HCEC 1CT (cell line): ENCODE results near the gene RHBDL2.
"Not testable (repeated sequence)": the region's sequence is repeated elsewhere in the genome, so short reads cannot be mapped to it uniquely, and the experiment has no call there.

Experiments used
- DNase-seq: peaks from one replicate; pipeline ENCODE4 v3.0.0-alpha.2; 2017

The RHBDL2 gene, protein sequence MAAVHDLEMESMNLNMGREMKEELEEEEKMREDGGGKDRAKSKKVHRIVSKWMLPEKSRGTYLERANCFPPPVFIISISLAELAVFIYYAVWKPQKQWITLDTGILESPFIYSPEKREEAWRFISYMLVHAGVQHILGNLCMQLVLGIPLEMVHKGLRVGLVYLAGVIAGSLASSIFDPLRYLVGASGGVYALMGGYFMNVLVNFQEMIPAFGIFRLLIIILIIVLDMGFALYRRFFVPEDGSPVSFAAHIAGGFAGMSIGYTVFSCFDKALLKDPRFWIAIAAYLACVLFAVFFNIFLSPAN

GRCh38 chr1:38941527-38942019, at the start of gene RHBDL2:
RHBDL2 (minus strand) TSS chr1:38941830; CDS start chr1:38919212, 22,618 bp downstream.
- DNase-seq = peak; percentile 9

- DNase-seq = peak; percentile 96
Measured at GRCh38 chr1:38990738-38991637, 49.4 kb upstream of the RHBDL2 start, which contains the start of gene AKIRIN1. AKIRIN1 (plus strand) TSS chr1:38991276; CDS start chr1:38991381, 105 bp downstream.

GRCh38 chr1:38990386-38990737, 48.7 kb upstream of the RHBDL2 start:
- peak; percentile 32 for DNase-seq

DNA sequence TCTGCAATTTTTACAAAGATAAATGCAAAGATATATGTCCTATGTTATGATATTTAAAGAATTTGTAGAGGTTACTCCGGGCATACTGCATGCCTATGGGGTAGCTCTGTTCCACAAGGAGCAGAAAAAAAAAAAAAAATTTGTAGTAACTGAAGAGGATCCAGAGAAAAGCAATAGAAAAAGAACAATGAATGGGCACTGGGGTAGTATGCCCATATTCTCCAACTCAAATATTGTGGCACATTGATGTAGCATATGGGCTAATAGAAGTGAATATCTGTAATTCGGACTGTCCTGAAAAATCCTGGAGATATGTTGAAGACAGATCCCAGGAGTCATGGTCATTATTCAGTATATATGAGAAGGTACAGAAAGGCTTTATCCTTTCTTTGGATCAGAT, 48.3 kb upstream of the RHBDL2 start:
- DNase-seq = no peak

DNA sequence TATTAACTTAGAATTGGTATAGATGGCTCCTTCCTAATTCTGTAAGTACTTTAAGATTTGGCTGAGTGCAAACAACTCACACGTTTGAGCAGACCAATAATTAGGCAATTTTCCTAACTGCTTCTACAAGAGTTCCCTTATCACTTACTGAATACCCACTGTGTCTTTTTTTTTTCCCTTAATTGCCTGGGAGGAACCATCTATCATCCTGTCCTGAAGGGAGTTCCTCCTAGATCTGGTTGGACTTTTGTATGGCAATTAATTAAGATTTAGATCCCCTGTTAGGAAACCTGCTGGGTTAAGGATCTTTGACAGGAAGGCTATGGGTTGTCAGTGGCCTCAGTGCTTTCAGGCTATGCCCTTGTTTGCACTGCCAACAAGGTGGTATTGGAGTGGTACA, 37.8 kb upstream of the RHBDL2 start:
- not testable (repeated sequence) for DNase-seq

- DNase-seq = not testable (repeated sequence)
Measured at GRCh38 chr1:38978245-38978542, 36.6 kb upstream of the RHBDL2 start.

DNA sequence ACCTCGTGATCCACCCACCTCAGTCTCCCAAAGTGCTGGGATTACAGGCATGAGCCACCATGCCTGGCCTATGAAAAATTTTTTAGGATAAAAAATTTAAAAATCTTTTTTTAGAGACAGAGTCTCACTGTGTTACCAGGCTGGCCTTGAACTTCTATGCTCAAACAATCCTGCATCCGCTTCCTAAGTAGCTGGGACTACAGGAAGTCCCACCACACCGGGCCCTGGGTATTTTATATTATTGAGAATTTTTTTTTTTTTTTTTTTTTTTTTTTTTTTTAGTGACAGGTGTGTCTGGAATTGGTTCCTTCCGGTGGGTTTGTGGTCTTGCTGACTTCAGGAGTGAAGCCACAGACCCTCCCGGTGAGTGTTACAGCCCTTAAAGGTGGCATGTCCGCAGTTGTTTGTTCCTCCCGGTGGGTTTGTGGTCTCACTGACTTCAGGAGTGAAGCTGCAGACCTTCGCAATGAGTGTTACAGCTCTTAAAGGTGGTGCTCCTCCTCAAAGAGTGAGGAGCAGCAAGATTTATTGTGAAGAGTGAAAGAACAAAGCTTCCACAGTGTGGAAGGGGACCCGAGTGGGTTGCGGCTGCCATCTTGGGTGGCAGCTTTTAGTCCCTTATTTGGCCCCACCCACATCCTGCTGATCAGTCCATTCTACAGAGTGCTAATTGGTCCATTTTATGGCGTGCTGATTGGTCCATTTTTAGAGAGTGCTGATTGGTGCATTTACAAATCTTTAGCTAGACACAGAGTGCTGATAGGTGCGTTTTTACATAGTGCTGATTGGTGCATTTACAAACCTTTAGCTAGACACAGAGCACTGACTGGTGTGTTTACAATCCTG, 36.0 kb upstream of the RHBDL2 start:
- not testable (repeated sequence) for DNase-seq

DNA sequence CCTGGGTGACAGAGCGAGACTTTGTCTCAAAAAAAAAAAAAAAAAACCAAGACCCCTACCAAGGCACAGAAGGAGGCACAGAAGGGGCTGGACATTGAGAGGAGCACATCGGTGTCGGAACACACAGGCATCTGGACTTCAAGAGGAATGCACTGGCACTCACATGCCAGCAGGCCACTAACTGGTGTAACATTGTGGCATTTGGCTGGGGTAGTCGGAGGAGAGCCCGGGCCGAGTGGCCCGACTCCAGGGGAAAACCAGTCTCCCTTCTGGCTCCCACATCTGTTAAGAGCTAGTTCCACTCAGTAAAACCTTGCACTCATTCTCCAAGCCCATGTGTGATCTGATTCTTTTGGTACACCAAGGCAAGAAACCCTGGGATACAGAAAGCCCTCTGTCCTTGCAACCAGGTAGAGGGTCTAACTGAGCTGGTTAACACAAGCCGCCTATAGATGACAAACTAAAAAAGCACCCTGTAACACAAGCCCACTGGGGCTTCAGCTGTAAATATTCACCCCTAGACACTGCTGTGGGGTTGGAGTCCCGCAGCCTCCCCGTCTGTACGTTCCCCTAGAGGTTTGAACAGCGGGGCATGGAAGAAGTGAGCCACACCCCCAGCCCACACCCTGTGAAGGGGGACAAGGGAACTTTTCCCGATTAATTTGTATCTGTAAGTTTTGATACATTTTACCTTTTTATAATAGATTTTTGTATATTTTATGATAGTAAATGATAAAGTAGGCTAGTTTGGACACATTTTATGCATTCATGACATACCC, 32.2 kb upstream of the RHBDL2 start:
- no peak for DNase-seq

GRCh38 chr1:38973145-38973544, 31.5 kb upstream of the RHBDL2 start:
- not testable (repeated sequence) for DNase-seq

DNA sequence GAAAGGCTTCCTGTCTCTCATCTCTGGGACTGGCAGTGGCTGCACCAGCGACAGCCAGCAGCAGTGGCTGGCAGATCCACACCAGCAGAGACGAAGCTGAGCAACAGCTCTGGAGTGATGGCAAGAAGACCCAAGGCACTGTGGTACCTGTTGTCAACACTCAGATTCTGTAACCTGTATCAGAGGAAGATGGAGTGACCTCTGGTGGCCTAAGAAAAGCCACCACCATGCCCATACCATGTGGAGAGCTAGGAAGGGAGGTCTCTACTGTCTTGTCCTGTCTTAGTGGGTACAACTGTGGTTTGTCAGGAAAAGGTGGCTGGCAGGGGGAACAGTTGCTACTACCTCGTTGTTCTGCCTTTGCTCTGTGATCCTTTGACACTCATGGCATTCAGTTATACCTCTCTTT, 22.5 kb upstream of the RHBDL2 start:
- DNase-seq = no peak

DNA sequence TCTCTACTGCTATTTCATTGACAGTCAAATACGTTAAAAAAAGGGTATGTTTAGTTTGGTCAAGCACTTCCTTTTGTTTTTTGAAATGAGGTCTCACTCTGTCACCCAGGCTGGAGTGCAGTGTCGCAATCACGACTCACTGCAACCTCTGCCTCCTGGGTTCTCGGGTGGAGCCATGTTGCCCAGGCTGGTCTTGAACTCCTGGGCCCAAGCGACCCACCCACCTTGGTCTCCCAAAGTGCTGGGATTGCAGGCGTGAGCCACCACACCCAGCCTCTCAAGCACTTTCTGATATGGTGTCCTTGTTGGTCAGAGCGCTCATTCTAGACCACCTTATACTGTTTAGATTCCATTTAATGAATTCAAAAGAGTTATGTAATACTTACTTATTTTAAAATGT, 20.9 kb upstream of the RHBDL2 start:
- peak; percentile 48 for DNase-seq

- DNase-seq = peak; percentile 85
Measured at GRCh38 chr1:38962113-38962512, 20.5 kb upstream of the RHBDL2 start.

GRCh38 chr1:38958967-38959366, 17.3 kb upstream of the RHBDL2 start:
- DNase-seq = peak; percentile 30

GRCh38 chr1:38953433-38953860, 11.8 kb upstream of the RHBDL2 start:
- no peak for DNase-seq

GRCh38 chr1:38950553-38950952, 8.9 kb upstream of the RHBDL2 start:
- no peak for DNase-seq

GRCh38 chr1:38944547-38944946, 2.9 kb upstream of the RHBDL2 start:
- DNase-seq = no peak

DNA sequence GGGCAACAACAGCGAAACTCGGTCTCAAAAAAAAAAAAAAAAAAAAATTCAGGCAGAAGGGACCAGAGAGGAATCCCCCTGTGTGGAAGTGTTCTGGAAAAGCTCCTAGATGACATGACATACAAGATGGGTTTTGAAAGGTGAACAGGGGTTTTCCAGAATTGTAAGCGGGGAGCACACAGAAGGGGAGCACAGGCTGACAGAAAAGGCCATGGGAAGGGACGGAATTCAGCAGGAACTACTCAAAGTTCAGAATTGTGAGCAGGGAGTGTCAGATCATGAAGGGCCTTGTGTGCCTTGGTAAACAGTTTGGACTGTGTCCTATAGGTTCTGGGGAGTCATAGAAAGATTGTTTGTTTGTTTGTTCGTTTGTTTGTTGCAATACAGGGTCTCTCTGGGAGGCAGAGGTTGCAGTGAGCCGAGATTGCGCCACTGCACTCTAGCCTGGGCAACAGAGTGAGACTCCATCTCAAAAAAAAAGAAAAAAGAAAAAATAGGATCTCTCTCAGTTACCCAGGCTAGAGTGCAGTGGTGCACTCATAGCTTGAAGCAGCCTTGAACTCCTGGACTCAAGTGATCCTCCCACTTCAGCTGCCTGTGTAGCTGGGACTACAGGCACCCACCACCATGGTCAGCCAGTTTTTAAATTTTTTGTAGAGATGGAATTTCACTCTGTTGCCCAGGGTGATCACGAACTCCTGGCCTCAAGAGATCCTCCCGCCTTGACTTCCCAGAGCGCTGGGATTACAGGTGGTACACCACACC, 1.2 kb upstream of the RHBDL2 start:
- DNase-seq = no peak

DNA sequence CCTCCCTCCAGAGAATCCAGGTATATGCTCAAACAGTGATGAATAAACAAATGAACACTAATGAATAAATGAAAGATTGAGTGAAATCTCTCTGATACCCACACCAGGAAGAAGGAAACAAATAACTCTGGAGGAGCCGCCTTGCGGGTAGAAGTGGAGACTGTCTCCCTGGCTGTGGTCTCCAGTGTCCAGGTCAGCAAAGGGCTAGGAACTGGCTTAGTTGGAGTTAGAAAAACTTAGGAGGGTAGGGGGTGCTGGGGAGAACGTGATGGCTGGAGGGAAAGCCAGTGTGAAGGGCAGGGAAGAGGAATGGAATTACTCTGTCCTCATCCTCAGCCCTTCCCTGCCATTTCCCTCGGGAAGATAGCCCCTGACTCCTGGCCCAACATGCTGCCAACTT, 537 bp downstream of the RHBDL2 start:
- DNase-seq = no peak

DNA sequence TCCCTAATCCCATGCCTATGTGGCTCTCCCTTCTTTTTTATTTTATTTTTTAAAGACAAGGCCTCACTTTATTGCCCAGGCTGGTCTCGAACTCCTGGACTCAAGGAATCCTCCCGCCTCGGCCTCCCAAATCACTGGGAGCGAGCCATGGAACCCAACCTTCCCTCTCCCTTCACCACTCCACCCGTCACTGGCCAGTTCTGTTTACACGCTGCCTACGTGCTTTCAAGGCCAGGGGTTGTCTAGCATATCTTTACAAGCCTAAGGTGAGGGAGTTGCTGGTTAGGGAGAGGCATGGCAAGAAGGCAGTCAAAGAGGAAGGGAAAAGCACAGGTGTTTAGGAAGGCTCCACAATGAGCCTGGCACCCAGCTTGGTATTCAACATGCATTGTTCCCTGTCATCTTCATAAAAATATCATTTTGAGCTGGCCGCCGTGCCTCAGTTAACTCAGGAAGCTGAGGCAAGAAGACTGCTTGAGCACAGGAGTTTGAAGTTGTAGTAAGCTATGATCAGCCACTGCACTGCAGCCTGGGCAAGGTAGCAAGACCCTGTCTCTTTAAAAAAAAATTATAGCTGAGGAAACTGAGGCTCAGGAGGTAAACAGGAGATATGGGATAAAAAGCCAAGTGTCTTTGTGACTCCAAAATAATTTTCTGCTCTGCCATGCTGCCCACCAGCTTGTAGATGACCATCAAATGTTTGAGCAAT, 1.1 kb downstream of the RHBDL2 start:
- DNase-seq = no peak

DNA sequence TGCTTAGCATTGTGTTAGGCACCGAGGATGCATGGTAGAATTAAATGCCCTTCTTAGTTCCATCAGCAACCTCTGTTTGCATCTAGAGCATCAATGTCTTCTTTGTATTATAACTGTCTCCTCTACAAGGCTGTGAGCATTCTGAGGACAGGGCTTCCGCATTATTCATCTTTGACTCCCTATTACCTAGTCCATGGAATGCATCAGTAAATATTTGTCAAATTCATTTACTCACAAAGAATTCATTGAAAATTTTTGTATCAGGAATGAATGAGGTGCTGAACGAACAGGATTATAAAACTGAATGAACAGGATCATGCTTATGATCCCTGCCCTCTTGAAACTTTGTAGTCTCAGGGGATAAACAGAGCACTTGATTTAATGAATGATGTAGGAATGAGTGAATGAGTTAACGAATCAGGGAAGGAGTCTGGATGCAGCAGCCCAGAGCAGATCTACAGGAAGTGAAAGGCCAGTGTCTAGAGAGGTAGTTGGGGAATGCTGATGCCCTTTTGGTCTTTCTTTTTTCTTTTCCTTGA, 2.8 kb downstream of the RHBDL2 start:
- no peak for DNase-seq
